IPS-NIHi11 (cell line): ENCODE results near the gene WBP4.
"Not testable (repeated sequence)": the region's sequence is repeated elsewhere in the genome, so short reads cannot be mapped to it uniquely, and the experiment has no call there.

Experiments
- DNase-seq: peaks from one replicate; pipeline ENCODE4 v3.0.0; 2012; ENCODE audit warnings: mixed read lengths, low spot score

The WBP4 gene

GRCh38 chr13:41061075-41061913, at the start of gene WBP4:
Gene WBP4 (plus strand): TSS chr13:41061509. CDS start chr13:41061674, 165 bp downstream.
- DNase-seq = peak; percentile 89

GRCh38 chr13:41012536-41012935, 48.8 kb upstream of the WBP4 start:
- no peak for DNase-seq

- no peak for DNase-seq
Measured at GRCh38 chr13:41013835-41014234, 47.5 kb upstream of the WBP4 start.

- no peak for DNase-seq
Measured at GRCh38 chr13:41015920-41016319, 45.4 kb upstream of the WBP4 start.

GRCh38 chr13:41017159-41017558, 44.1 kb upstream of the WBP4 start:
- DNase-seq = no peak

- DNase-seq = no peak
Measured at GRCh38 chr13:41017817-41018601, 43.3 kb upstream of the WBP4 start.

GRCh38 chr13:41018602-41018948, 42.7 kb upstream of the WBP4 start:
- no peak for DNase-seq

- DNase-seq = peak; percentile 45
Measured at GRCh38 chr13:41019011-41019487, 42.3 kb upstream of the WBP4 start, which contains the start of gene ELF1. Gene ELF1 (minus strand): TSS chr13:41019316. CDS start chr13:40982054, 37,262 bp downstream.

GRCh38 chr13:41019578-41020347, 41.5 kb upstream of the WBP4 start:
- DNase-seq = no peak

GRCh38 chr13:41025518-41025917, 35.8 kb upstream of the WBP4 start:
- DNase-seq = no peak

- no peak for DNase-seq
Measured at GRCh38 chr13:41026788-41027187, 34.5 kb upstream of the WBP4 start.

GRCh38 chr13:41028051-41028450, 33.3 kb upstream of the WBP4 start:
- no peak for DNase-seq

- DNase-seq = no peak
Measured at GRCh38 chr13:41029629-41030028, 31.7 kb upstream of the WBP4 start.

- no peak for DNase-seq
Measured at GRCh38 chr13:41032691-41033376, 28.5 kb upstream of the WBP4 start.

GRCh38 chr13:41034382-41034781, 26.9 kb upstream of the WBP4 start:
- DNase-seq = no peak

GRCh38 chr13:41034881-41035280, 26.4 kb upstream of the WBP4 start:
- DNase-seq = no peak

GRCh38 chr13:41036557-41036956, 24.8 kb upstream of the WBP4 start:
- DNase-seq = not testable (repeated sequence)

- no peak for DNase-seq
Measured at GRCh38 chr13:41039746-41040145, 21.6 kb upstream of the WBP4 start.

- DNase-seq = no peak
Measured at GRCh38 chr13:41040584-41041334, 20.6 kb upstream of the WBP4 start.

- DNase-seq = not testable (repeated sequence)
Measured at GRCh38 chr13:41042419-41042818, 18.9 kb upstream of the WBP4 start.

GRCh38 chr13:41048640-41049039, 12.7 kb upstream of the WBP4 start:
- DNase-seq = no peak
